GM12878 (cell line): ENCODE data around the gene COL4A3. TPM values are rescaled to one million over a fixed set of nuclear protein-coding genes. Genes with fewer than 3 reads are reported as not detected.

Experiments used
- NR2C1 ChIP-seq: fragments of 450-650 bp; IDR thresholded peaks from 2 replicates; pipeline ENCODE4 v1.6.1; 2017; ENCODE audit warnings: antibody characterized with exemption, mild to moderate bottlenecking, moderate library complexity
- POU2F2 ChIP-seq: IDR thresholded peaks from 3 replicates; pipeline ENCODE4 v1.6.1; 2011; ENCODE audit warnings: low read depth, mild to moderate bottlenecking, low read length, borderline replicate concordance
- RCOR1 ChIP-seq: conservative IDR thresholded peaks from 2 replicates; pipeline ENCODE4 v1.6.1; 2012; ENCODE audit warnings: low read depth, low read length, improper control_type of control experiment
- ZNF274 ChIP-seq: IDR thresholded peaks from one replicate; pipeline ENCODE4 v1.8.0; 2011; ENCODE audit not compliant: insufficient read length, insufficient read depth
- ZZZ3 ChIP-seq: IDR thresholded peaks from 2 replicates; pipeline ENCODE4 v1.6.1; 2011; ENCODE audit warnings: low read depth; ENCODE audit not compliant: control insufficient read depth, insufficient read length
- polyA plus RNA-seq, 11 experiments: library from polyadenylated mRNA; depleted of rRNA in 4 of 11; unstranded in 6 of 11; stranded (reverse) in 5 of 11; fragments of >200 nt; fragmentation: Nextera tagmentation in 4 of 11; fragmentation: Illumina TruSeq in 1 of 11; extraction: Ambion mirVana in 4 of 11; extraction: Trizol in 1 of 11; gene quantifications; 1 replicate in 1 of 11; 2 replicates in 10 of 11; pipeline versions ENCODE4 v1.2.1 to v1.2.3, GENCODE V29; 2011 to 2016; ENCODE audit warnings: inconsistent platforms in 2 of 11, missing spikeins in 2 of 11, low read depth in 1 of 11
- total RNA-seq, 4 experiments: library from RNA; depleted of rRNA in 3 of 4; stranded (reverse); fragments of >200 nt in 3 of 4; fragmentation: Illumina TruSeq in 1 of 4; extraction: Trizol in 1 of 4; gene quantifications; 2 replicates each; pipeline versions ENCODE4 v1.2.1 to v1.2.3, GENCODE V29; 2013 to 2021
- TF ChIP-seq, protein P1 (sequence below), 3 experiments: IDR thresholded peaks in 2 of 3; conservative IDR thresholded peaks in 1 of 3; 2 replicates each; pipeline ENCODE4 v1.5.1; 2011; ENCODE audit warnings: low read depth in 3 of 3, low read length in 3 of 3, mild to moderate bottlenecking in 3 of 3, control low read depth in 2 of 3, moderate library complexity in 2 of 3, inconsistent platforms in 1 of 3, mixed read lengths in 1 of 3; ENCODE audit not compliant: control insufficient read depth in 2 of 3, insufficient read depth in 1 of 3; ENCODE audit errors: extremely low read depth in 1 of 3
- TF ChIP-seq, protein P2 (sequence below): IDR thresholded peaks from 2 replicates; pipeline ENCODE4 v1.6.1; 2012; ENCODE audit warnings: low read length, inconsistent platforms
- TF ChIP-seq, protein P3 (sequence below): fragments of 450-650 bp; IDR thresholded peaks from 2 replicates; pipeline ENCODE4 v1.6.1; 2017; ENCODE audit warnings: antibody characterized with exemption, mild to moderate bottlenecking, moderate library complexity

COL4A3 gene
- total and polyA plus RNA-seq, 10 of the 15 experiments (the other 5 are each of a cell fraction or from before 2014, with no cell fraction given) = 0.34 to 10.5 (median 3.8) TPM

DNA sequence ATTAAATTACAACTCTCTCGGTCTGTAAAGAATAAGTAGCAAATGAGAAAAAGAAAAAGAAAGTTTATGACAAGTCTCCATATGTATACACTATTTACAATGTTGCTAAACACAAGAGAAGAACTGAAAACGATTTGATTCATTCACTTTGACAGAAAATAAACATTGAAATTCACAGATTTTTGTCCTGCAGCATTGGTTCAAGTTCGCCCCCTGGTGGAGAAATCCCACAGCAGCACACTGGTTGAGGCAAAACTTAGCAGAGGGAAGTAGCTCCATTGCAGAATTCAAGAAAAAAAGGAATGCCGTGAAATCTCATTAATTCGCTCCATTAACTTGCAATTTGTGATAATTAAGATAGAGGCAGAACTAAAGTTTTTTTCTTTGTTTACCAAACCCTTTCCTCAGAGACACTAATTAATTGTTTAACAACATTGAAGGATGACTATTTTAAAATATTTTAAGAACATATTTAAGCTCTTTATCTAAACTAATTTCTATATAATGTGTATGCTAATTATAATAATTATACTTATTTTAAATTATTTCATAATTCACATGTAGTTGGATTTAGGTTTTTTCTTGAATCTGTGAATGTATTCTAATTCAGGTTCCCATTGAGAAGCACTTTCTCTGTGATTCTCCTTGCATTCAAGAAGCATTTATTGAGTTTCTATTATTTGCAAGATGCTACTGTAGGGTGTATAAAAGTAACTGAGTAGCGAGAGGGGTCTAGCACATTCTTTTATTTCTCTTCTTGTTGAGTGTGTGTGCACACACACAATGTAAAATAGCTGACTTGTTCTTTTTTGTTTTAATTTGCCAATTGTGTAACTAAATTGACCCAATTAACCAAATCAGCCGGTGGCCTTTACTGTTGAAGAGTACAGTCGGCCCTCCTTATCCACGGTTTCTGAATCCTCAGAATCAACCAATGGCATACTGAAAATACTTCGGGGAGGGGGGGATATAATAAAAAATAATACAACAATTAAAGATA, 74.1 kb downstream of the COL4A3 start (continued):
- TF ChIP-seq, protein P1, sequence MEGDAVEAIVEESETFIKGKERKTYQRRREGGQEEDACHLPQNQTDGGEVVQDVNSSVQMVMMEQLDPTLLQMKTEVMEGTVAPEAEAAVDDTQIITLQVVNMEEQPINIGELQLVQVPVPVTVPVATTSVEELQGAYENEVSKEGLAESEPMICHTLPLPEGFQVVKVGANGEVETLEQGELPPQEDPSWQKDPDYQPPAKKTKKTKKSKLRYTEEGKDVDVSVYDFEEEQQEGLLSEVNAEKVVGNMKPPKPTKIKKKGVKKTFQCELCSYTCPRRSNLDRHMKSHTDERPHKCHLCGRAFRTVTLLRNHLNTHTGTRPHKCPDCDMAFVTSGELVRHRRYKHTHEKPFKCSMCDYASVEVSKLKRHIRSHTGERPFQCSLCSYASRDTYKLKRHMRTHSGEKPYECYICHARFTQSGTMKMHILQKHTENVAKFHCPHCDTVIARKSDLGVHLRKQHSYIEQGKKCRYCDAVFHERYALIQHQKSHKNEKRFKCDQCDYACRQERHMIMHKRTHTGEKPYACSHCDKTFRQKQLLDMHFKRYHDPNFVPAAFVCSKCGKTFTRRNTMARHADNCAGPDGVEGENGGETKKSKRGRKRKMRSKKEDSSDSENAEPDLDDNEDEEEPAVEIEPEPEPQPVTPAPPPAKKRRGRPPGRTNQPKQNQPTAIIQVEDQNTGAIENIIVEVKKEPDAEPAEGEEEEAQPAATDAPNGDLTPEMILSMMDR (IDR thresholded peaks at IDR 0.05 in 2 of 3, conservative IDR thresholded peaks at IDR 0.05 in 1 of 3; ENCODE audit: control insufficient read depth in 2 of 3, extremely low read depth in 1 of 3, insufficient read depth in 1 of 3, low read depth in 3 of 3, low read length in 3 of 3) = peak; percentile 89 to 95 (median 91); a peak in 5 of 6 replicates
- TF ChIP-seq, protein P2, sequence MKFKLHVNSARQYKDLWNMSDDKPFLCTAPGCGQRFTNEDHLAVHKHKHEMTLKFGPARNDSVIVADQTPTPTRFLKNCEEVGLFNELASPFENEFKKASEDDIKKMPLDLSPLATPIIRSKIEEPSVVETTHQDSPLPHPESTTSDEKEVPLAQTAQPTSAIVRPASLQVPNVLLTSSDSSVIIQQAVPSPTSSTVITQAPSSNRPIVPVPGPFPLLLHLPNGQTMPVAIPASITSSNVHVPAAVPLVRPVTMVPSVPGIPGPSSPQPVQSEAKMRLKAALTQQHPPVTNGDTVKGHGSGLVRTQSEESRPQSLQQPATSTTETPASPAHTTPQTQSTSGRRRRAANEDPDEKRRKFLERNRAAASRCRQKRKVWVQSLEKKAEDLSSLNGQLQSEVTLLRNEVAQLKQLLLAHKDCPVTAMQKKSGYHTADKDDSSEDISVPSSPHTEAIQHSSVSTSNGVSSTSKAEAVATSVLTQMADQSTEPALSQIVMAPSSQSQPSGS = no peak
- TF ChIP-seq, protein P3, sequence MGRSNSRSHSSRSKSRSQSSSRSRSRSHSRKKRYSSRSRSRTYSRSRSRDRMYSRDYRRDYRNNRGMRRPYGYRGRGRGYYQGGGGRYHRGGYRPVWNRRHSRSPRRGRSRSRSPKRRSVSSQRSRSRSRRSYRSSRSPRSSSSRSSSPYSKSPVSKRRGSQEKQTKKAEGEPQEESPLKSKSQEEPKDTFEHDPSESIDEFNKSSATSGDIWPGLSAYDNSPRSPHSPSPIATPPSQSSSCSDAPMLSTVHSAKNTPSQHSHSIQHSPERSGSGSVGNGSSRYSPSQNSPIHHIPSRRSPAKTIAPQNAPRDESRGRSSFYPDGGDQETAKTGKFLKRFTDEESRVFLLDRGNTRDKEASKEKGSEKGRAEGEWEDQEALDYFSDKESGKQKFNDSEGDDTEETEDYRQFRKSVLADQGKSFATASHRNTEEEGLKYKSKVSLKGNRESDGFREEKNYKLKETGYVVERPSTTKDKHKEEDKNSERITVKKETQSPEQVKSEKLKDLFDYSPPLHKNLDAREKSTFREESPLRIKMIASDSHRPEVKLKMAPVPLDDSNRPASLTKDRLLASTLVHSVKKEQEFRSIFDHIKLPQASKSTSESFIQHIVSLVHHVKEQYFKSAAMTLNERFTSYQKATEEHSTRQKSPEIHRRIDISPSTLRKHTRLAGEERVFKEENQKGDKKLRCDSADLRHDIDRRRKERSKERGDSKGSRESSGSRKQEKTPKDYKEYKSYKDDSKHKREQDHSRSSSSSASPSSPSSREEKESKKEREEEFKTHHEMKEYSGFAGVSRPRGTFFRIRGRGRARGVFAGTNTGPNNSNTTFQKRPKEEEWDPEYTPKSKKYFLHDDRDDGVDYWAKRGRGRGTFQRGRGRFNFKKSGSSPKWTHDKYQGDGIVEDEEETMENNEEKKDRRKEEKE = no peak
- TF ChIP-seq ZZZ3 (no peak), POU2F2 (no peak), ZNF274 (no peak), RCOR1 (no peak), NR2C1 (no peak)
